Nephron (organoid): ENCODE measurements around the gene GAS7.

Experiments used
- H3K27ac Mint-ChIP-seq, 3 experiments: 2 replicates each; pipeline ENCODE4 v1.8.0; 2020; ENCODE audit warnings: mixed read lengths in 3 of 3, mild to moderate bottlenecking in 2 of 3, moderate library complexity in 1 of 3
- H3K27me3 Mint-ChIP-seq: 2 replicates; pipeline ENCODE4 v1.8.0; 2021; ENCODE audit warnings: low read depth, mild to moderate bottlenecking, moderate library complexity, mixed read lengths
- H3K36me3 Mint-ChIP-seq: 2 replicates; pipeline ENCODE4 v1.8.0; 2020; ENCODE audit warnings: low read depth, mixed read lengths
- H3K4me1 Mint-ChIP-seq: 2 replicates; pipeline ENCODE4 v1.8.0; 2020; ENCODE audit warnings: mixed read lengths
- H3K4me3 Mint-ChIP-seq, 3 experiments: 2 replicates each; pipeline ENCODE4 v1.8.0; 2020; ENCODE audit warnings: mild to moderate bottlenecking in 3 of 3, mixed read lengths in 3 of 3, moderate library complexity in 2 of 3
- H3K9me3 Mint-ChIP-seq: 2 replicates; pipeline ENCODE4 v1.8.0; 2020; ENCODE audit warnings: mixed read lengths
- CTCF ChIP-seq, 3 experiments: fragments of 200-600 bp; sonication (generic); IDR thresholded peaks; one replicate each; pipeline ENCODE4 v1.5.0; 2021; ENCODE audit warnings: antibody characterized with exemption in 3 of 3; ENCODE audit not compliant: unreplicated experiment in 3 of 3

The GAS7 gene

GRCh38 chr17:10092595-10092994, 105.8 kb downstream of the GAS7 start:
- TF ChIP-seq CTCF (IDR thresholded peaks at IDR 0.05; ENCODE audit: unreplicated experiment in 3 of 3), result no peak
- peaks cover 3% of the 10 kb centered on the region for H3K36me3 Mint-ChIP-seq
- H3K27ac Mint-ChIP-seq, result no peak overlapping the region
- H3K4me3 Mint-ChIP-seq, result no peak overlapping the region
- peaks cover 5% of the 10 kb centered on the region for H3K9me3 Mint-ChIP-seq
- H3K27me3 Mint-ChIP-seq, result peaks cover 26% of the 10 kb centered on the region
- peaks cover 49% of the 10 kb centered on the region for H3K4me1 Mint-ChIP-seq

DNA sequence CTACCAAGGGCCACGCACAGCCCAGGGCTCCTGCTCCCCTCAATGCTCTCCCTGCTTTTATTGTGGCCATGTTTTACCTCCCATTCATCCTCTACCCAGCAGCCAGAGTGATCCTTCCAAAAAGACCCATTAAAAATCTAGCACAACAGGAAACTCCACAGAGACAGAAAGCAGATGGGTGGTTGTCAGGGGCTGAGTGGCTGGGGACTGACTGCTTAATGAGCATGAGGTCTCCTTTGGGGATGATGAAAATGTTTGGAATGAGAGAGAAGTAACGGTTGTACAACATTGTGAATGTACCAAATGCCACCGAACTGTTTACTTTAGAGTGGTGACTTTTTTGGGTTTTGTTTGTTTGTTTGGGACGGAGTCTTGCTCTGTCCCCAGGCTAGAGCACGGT, 107.4 kb downstream of the GAS7 start:
- TF ChIP-seq CTCF (IDR thresholded peaks at IDR 0.05; ENCODE audit: unreplicated experiment in 3 of 3), result no peak
- Mint-ChIP-seq H3K4me3 (no peak overlapping the region), H3K9me3 (peaks cover 5% of the 10 kb centered on the region), H3K27ac (peak overlapping the region; percentile 1 to 89 (median 3)), H3K27me3 (peaks cover 21% of the 10 kb centered on the region), H3K4me1 (peaks cover 56% of the 10 kb centered on the region), H3K36me3 (peaks cover 3% of the 10 kb centered on the region)

DNA sequence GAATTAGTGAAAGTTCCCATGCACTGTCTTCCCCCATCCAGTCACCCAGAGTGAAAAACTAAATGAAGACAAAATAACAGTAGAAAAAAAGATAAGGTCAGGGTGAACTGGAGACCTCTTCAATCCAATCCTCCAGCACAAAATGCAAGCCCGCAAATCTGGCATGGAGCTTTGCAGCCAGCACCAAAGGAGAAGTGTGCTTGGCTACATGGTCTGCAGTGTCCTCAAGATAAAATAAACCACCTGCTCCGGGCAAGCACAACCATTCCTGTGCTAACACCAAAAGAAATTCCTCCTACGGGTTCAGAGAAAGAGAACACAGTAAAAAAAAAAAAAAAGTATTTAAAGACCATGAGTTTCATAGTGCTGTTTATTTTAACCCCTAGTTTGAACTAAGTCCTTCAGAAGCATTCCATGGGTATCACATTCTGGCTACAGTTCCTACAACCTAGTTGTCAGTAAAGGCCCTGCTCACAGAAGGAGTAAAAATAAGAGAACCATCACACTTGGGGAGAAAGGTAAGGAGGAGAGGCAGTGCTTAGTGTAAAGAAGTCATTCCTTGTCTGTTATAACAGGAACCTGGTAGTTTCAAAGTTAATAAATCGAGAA, 109.1 kb downstream of the GAS7 start:
- Mint-ChIP-seq H3K36me3 (peaks cover 3% of the 10 kb centered on the region), H3K4me1 (peaks cover 48% of the 10 kb centered on the region)
- TF ChIP-seq CTCF (IDR thresholded peaks at IDR 0.05; ENCODE audit: unreplicated experiment in 3 of 3), result no peak

DNA sequence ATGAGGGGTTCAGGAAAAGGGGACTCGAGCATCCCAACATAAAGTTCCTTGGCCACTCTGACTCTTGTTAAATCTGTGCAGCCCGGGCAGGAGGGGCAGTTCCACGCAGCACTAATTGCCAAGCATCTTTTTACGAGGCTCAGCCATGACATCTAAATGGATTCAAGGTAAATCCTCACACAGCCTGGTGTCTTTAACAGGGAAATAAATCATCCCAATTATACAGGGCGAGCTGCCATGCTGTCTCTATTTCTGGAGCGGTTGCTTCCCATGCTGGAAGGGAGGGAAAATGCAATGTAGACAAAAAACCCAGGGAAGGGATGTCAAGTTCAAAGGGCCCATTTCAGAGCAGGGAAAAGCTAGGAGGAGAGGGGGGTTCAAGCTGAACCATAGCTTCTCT, 110.0 kb downstream of the GAS7 start:
- H3K9me3 Mint-ChIP-seq, result peaks cover 7% of the 10 kb centered on the region

More for the DNA sequence above, 109.1 kb downstream of the GAS7 start:
- Mint-ChIP-seq H3K9me3 (peaks cover 5% of the 10 kb centered on the region), H3K27ac (peak overlapping the region; percentile 34 to 89 (median 64)), H3K27me3 (peaks cover 17% of the 10 kb centered on the region), H3K4me3 (no peak overlapping the region)

DNA sequence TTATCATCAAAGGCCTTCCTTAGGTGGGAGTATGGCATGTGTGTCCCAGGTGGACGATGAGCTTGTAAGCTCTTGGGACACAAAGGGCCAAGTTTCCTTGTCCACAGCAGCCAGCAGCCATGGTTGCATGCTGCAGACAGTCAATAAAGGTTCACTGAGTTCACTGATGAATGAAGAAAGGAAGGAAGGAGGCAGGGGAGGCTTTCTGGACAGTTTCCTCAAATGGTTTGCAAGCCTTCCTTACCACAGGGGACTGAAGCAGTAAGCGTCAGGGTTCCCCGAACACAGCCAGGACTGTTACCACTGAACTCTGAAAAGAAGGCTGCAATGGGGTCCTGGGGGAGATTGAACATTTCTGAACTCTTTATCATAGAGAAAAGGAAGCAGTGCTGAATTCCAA, 111.1 kb downstream of the GAS7 start:
- Mint-ChIP-seq H3K4me1 (peaks cover 48% of the 10 kb centered on the region), H3K36me3 (peaks cover 4% of the 10 kb centered on the region), H3K27ac (peak overlapping the region in 2 of 3 experiments; percentile 76 to 89), H3K9me3 (peaks cover 6% of the 10 kb centered on the region), H3K4me3 (no peak overlapping the region), H3K27me3 (peaks cover 12% of the 10 kb centered on the region)
- no peak for TF ChIP-seq CTCF (IDR thresholded peaks at IDR 0.05; ENCODE audit: unreplicated experiment in 3 of 3)

More for the DNA sequence above, 110.0 kb downstream of the GAS7 start:
- H3K36me3 Mint-ChIP-seq, result peaks cover 3% of the 10 kb centered on the region
- no peak for TF ChIP-seq CTCF (IDR thresholded peaks at IDR 0.05; ENCODE audit: unreplicated experiment in 3 of 3)
- peaks cover 17% of the 10 kb centered on the region for H3K27me3 Mint-ChIP-seq
- H3K27ac Mint-ChIP-seq, result peak overlapping the region; percentile 29 to 89 (median 70)
- H3K4me1 Mint-ChIP-seq, result peaks cover 48% of the 10 kb centered on the region
- H3K4me3 Mint-ChIP-seq, result peak overlapping the region in 1 of 3 experiments; percentile 59

GRCh38 chr17:10083864-10084263, 114.5 kb downstream of the GAS7 start:
- Mint-ChIP-seq H3K9me3 (peaks cover 11% of the 10 kb centered on the region), H3K27ac (no peak overlapping the region), H3K4me1 (peaks cover 30% of the 10 kb centered on the region), H3K36me3 (peaks cover 4% of the 10 kb centered on the region), H3K4me3 (no peak overlapping the region), H3K27me3 (no peaks in the 10 kb centered on the region)
- no peak for TF ChIP-seq CTCF (IDR thresholded peaks at IDR 0.05; ENCODE audit: unreplicated experiment in 3 of 3)
